VCaP (cell line): Measurements from ENCODE around the gene PTCD2.
A peak's percentile ranks its signal among the peaks of the same experiment; 100 is the strongest.
"Not testable (repeated sequence)": the region's sequence is repeated elsewhere in the genome, so short reads cannot be mapped to it uniquely, and the experiment has no call there.

Experiments used
- H3K27ac ChIP-seq: fragments of 450-650 bp; 2 replicates; pipeline ENCODE4 v1.5.1; 2017
- TF ChIP-seq, protein P1 (sequence below): fragments of 450-650 bp; conservative IDR thresholded peaks from 2 replicates; pipeline ENCODE4 v1.5.1; 2017; ENCODE audit warnings: mild to moderate bottlenecking, moderate library complexity

Gene PTCD2

DNA sequence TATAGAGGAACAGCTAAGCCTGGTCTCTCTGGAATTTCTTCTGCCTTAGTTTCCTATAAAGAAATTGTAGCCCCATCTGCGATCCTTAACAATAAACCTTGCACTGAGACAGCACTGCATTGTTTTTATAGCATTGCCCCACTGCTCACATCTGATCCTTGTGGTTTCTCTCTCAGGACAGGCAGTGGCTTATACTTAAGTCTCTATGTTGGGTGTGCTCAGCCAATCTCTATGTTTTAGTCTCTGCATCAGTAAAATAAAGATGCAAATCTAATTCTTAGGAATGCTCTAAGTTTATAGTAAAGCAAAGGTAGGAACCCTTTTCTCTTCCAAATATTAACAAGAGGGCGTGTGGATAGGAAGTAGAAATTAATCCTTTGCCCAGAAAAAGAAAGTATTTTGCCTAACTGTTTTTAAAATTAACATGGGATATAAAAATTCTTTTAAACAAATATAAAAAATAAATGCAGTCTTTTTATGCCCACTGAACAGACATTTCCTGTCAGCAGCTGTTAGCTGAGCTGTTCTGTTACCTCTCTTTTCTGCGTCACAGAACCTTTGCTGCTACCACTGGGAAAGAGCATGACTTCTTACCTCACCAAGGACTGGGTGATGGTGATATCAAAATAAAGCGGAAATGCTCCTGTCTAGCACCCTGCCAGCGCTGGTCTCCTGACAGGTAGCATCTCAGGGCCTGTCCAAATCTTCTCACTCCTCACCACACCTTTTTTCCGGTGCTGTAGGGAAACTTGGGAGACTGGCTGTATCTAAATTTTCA is 29.6 kb upstream of the PTCD2 start:
- H3K27ac ChIP-seq = no peak overlapping the region
- TF ChIP-seq, protein P1, sequence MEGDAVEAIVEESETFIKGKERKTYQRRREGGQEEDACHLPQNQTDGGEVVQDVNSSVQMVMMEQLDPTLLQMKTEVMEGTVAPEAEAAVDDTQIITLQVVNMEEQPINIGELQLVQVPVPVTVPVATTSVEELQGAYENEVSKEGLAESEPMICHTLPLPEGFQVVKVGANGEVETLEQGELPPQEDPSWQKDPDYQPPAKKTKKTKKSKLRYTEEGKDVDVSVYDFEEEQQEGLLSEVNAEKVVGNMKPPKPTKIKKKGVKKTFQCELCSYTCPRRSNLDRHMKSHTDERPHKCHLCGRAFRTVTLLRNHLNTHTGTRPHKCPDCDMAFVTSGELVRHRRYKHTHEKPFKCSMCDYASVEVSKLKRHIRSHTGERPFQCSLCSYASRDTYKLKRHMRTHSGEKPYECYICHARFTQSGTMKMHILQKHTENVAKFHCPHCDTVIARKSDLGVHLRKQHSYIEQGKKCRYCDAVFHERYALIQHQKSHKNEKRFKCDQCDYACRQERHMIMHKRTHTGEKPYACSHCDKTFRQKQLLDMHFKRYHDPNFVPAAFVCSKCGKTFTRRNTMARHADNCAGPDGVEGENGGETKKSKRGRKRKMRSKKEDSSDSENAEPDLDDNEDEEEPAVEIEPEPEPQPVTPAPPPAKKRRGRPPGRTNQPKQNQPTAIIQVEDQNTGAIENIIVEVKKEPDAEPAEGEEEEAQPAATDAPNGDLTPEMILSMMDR = no peak

DNA sequence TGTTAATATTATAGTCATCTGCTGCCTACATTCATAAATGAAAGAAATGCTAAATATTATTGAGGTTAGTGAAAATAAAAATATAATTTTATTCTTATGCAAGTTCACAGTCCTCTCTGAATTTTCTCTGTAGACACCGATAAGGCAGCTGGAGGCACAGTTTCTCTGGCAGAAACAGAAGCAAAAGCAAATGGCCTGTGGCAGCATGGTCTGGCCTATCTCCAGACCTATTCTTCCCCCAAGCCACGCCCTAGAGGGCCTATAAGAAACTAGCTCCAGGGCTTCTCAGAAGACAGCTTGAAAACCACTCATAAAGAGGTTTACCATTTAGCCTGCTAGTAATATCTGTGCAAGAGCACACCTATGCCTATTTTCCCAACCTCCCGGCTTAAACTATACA is 28.6 kb upstream of the PTCD2 start:
- no peak overlapping the region for H3K27ac ChIP-seq
- TF ChIP-seq, protein P1 = no peak

DNA sequence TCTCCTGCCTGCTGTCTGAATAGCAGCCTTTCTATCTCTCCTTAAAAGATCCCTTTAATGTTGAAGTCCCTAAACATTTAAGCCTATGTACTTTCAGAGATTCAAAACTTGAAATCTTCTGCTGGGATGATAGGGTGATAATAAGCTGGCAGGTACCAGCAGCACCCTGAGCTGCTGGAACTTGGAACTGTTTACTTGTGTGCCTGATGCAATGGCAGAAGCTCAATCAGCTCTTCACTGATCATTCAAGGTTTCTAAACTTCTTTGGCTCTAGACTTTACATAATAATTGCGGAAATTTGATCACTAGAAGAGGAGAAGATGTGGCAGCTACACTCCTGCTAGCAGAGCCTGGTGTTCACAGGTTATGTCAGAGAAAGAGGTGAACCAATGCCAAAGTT is 27.8 kb upstream of the PTCD2 start:
- TF ChIP-seq, protein P1 = no peak
- no peak overlapping the region for H3K27ac ChIP-seq

DNA sequence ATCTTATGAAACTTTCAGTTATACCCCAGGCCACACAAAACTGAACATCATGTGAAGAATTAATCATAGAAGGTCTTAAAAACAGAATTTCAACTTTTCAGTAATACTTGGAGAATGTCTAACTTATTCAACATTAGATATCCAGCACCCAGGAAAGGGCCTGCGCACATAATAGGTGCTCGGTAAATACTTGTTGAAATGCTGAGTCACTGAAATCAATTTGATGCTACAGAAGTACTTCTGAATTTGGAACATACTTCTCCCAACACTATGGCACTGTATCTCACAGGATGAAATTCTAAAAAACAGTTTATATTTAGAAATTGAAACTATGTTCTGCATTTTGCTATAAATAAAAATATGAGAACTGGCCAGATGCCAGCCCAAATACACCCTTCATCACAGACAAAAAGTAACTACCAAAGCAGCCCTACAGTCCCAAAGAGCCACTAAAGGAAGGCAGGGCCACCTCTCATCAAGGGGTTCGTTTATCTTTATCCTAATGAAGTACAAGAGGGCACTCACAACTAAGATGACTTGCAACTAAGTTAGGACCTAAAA is 26.6 kb upstream of the PTCD2 start:
- TF ChIP-seq, protein P1 = no peak
- no peak overlapping the region for H3K27ac ChIP-seq

DNA sequence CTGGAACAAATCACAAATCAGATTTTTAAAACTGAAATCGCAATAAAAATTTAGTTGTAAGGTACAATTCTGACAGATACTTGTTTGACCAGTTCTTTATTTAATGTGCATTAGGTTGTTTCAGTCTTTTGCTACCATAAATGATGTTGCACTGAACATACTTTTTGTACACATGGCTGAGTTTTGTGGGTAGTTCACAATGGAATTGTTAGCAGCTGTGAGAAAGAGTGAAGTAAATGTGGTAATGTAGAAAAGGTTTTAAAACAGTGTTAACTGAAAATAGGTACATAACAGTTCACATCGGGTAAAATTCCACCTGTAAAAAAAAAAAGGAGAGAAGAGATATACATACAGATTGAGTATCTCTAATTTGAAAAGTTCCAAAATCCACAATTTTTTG is 25.7 kb upstream of the PTCD2 start:
- H3K27ac ChIP-seq = no peak overlapping the region

GRCh38 chr5:72295539-72295938 is 24.6 kb upstream of the PTCD2 start:
- TF ChIP-seq, protein P1 = no peak
- 0 out of 2 replicates have a peak overlapping the region, but pooled peaks have one; percentile 10 for H3K27ac ChIP-seq

More for the DNA sequence above, 25.7 kb upstream of the PTCD2 start:
- TF ChIP-seq, protein P1 = no peak

- H3K27ac ChIP-seq = 0 out of 2 replicates have a peak overlapping the region, but pooled peaks have one; percentile 10
- TF ChIP-seq, protein P1 = no peak
These were observed 23.9 kb upstream of the PTCD2 start for GRCh38 chr5:72296256-72296655.

DNA sequence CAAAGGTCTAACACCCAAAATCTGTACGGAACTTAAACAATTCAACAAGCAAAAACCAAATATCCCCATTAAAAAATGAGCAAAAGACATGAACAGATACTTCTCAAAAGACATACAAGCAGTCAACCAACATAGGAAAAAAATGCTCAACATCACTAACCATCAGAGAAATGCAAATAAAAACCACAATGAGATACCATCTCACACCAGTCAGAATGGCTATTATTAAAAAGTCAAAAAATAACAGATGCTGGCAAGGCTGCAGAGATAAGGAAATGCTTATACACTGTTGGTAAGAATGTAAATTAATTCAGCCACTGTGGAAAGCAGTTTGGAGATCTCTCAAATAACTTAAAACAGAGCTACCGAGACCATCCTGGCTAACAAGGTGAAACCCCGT is 22.0 kb upstream of the PTCD2 start:
- not testable (repeated sequence) for H3K27ac ChIP-seq
